ENCODE data around the gene MNT.

- TF ChIP-seq CTCF (IDR thresholded peaks at IDR 0.05; ENCODE audit: insufficient read depth, low read length) (peak; percentile 42), POLR2AphosphoS5 (IDR thresholded peaks at IDR 0.05; ENCODE audit: low read depth) (no peak), SPI1 (IDR thresholded peaks at IDR 0.05; ENCODE audit: borderline replicate concordance, low read depth) (no peak), REST (IDR thresholded peaks at IDR 0.05; ENCODE audit: insufficient replicate concordance, low read depth) (no peak)
Observed at GRCh38 chr17:2416010-2416734, 15.3 kb upstream of the MNT start.
